GM21381 (cell line): ENCODE results near the gene PLPP2.

Experiments used
- ATAC-seq: cut with Tn5 transposase; IDR thresholded peaks from one replicate; pipeline ENCODE4 v1.9.1; 2021; ENCODE audit warnings: mild to moderate bottlenecking, moderate library complexity; ENCODE audit not compliant: unreplicated experiment

PLPP2 gene

GRCh38 chr19:294341-294945 is 3.2 kb upstream of the PLPP2 start:
- ATAC-seq: no peak

- ATAC-seq: no peak
Measured at GRCh38 chr19:293436-294110, 2.4 kb upstream of the PLPP2 start.

DNA sequence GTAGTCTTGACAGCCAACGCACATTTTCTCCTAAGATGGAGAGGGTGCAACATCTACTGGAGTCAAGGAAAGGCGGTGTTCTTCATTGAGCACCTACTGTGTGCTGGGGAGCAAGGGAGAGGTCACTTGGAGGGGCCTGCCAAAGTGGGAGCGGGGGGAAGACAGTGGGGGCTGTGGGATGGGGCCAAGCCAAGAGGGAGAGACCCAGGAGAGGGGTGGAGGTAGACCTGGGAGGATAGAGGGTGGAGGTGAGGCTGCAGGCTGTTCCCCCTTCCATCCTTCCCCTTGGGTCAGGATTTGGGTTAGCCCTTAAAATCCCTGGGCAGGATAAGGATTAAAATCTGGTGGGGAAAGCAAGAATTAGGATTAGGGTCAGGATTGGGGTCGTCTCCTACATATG is 1.7 kb upstream of the PLPP2 start:
- no peak for ATAC-seq

- ATAC-seq: no peak
Measured at GRCh38 chr19:292281-292884, 1.2 kb upstream of the PLPP2 start.

DNA sequence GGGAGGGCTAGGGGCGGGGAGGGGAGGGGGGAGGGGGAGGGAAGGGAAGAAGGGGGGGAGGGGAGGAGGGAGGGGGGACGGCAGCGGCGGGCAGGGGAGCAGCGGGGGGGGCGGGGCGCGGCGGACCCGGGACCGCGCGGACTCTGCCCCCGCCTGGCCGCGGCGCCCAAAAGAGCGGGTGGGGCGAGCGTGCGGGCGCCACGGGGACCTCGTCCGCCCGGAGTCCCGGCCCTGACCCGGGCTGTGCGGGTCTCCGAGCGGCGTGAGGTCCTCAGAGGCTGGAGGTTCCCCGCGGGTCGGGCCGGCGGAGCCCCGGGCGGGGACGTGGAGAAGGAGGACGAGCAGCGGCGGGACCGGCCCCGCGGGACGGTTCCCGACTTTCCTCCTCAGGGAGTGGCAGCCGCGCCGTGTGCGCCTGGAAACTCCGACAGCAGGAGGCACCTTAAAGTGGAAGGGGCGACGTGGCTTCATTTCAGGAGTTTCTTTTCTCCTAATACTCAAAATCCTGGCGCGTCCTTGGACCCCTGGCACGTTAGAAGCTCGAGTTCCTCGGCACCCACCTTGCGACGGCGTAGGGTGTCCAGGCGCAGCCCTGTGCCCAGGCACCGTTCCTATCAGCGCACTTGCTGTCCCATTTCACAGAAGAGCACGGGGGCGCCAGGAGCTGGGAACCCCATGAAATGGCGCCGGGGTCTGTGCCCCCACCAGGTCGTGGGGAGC is 518 bp upstream of the PLPP2 start:
- ATAC-seq: no peak

GRCh38 chr19:290372-291005 is 714 bp downstream of the PLPP2 start:
- ATAC-seq: no peak

- no peak for ATAC-seq
Measured at GRCh38 chr19:289651-290371, 1.4 kb downstream of the PLPP2 start.

GRCh38 chr19:288911-289310 is 2.3 kb downstream of the PLPP2 start:
- no peak for ATAC-seq

GRCh38 chr19:287381-287871 is 3.8 kb downstream of the PLPP2 start:
- no peak for ATAC-seq

DNA sequence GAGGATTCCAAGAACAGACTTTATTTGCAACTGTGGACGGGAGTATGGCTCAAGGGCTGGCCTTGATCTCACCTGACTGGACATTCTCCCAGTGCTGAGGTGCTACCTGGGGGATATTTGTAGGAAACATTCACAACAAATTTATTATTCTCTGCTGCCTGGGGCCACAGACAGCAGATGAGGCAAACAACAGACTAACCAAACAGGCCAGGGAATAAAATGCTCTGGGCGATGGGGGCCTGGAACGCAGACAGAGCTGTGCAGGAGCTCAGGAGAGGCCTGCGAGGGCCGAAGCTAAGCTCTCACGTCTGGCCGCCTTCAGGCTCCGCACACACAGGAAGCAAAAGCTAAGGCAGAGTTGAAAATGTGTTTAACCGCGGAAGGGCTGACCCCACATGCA is 7.8 kb downstream of the PLPP2 start:
- ATAC-seq: no peak

GRCh38 chr19:282501-282900 is 8.7 kb downstream of the PLPP2 start:
- no peak for ATAC-seq

GRCh38 chr19:281992-282391 is 9.2 kb downstream of the PLPP2 start:
- ATAC-seq: no peak

DNA sequence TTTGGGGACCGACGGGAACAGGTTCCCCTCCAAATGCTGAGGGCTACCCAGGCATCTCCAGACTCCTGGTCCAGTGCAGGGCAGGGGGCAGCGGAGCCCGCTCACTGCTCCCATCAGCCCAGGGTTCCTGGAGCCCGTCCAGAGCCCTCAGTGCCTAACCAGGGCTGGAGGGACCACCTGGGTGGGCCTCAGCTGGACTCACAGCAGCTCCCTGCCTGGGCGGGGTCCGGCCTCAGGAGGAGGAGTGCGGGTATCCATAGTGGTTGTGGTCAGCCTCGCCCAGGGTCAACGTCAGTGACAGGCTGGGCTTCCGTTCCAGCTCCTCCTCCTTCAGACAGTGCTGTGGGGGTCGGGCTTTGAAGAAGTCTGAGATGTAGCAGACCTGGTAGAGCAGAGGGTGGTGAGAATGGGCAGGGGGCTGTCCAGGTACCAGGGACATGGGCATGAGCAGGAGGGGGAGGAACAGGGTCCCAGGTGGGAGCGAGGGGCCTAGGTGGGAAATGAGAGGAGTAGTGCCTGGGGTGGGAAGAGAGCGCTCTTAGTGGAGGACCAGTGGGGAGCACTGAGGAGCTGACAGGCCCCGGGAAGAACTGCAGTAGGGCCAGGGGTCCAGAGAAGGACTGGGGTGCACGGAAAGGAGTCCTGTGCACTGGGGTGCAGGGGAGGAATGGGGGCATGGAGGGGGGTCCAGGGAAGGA is 9.9 kb downstream of the PLPP2 start:
- ATAC-seq: no peak

DNA sequence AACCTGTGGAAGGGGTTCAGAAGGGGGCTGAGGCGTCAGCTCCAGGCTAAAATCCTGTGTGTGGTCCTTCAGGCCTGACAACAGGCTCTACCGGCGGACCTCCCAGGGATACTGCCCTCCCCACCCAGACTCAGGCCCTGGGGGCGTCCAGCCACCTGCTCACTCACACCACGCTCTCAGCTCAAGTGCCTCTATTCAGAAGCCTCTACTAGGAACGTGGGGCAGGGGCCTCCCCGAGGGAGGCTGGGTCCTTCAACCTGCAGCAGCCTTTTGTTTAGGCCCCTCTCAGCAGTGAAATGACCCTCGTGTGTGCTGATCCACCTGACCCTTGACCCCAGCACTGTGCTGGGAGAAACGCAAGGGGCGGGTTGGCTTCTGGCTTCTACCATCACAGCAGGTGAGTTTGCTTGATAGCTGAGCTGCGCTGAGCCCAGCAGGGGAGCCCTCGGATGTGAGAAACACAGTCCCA is 10.6 kb downstream of the PLPP2 start:
- no peak for ATAC-seq

DNA sequence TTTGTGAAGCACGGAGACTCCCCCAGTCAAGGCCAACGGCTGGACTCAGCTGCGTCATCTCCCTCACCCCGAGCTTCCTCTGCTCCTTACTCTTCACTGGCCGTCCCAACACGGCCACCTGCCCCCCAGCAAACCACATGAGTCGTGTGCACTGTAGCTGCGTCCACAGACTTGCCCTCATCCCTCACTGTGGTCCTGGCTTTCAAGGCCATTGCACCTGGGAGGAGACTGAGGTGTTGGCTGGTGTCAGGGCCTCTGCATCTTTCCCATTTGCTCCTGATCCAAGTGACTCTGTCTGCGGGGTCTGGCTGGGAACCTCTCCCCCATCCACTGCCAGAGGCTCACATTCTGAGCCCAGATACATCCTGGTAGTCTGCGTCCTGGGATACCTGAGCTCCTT is 11.5 kb downstream of the PLPP2 start:
- no peak for ATAC-seq

- no peak for ATAC-seq
Measured at GRCh38 chr19:279231-279630, 12.0 kb downstream of the PLPP2 start.

DNA sequence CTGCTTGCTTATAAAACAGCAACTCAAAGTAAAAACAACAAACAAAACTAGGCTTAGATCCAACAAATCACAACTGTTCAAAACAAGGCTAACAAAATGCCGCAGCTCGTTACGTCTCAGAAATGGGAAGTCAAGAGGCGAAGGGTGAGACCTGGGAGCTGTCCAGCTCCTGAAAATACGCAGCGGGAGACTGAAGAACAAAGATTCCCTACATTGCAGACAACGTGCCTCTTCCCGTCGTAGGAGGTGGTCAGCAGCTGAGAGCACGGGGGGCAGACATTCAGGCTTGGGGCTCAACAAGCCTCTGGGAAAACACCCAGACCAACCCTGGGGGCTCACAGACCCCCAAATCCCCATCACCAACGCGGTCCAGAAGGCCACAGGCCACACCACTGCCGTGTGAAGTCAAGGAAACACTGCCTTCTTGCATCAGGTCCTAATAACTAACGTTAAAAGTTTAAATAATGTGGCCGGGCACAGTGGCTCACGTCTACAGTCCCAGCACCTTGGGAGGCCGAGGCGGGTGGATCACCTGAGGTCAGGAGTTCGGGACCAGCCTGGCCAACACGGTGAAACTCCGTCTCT is 13.5 kb downstream of the PLPP2 start:
- no peak for ATAC-seq

GRCh38 chr19:277131-277530 is 14.1 kb downstream of the PLPP2 start:
- ATAC-seq: no peak

DNA sequence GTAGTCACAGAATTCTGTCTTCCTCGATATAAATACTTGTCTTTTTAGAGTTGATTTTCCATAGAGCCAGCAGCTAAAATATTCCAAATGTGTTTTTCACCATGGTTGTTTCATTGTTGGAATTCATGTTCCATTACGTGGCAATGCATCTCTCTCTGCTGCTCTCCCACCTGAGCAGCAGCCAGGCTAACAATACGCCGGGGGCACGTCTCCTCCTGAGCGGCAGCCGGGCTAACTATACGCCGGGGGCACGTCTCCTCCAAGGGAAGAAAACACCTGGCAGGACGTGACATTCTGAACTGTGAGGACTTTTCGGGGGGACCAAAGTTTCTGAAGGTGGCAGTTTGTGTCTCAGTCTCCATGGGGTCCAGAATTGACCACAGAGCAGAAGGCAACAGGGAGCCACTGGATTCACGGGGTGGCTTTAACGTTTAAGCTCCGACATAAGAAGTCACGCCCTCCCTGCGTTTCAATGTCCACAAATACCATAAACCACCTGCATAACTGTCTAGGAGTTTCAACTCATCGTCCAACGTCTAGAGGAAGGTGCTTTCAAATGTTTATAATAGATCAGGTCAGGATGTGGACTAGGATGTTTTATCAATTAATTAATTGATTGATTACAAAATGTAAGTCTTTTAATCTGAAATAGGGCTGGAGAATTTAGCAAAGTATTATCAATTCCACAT is 15.1 kb downstream of the PLPP2 start:
- ATAC-seq: no peak
